SK-N-SH treated with all-trans-retinoic acid at 6 μM for 48 hours (cell line): ENCODE measurements around the gene EIF4E.
"Not testable (repeated sequence)": the region's sequence is repeated elsewhere in the genome, so short reads cannot be mapped to it uniquely, and the experiment has no call there.

Experiments
- ARNTL ChIP-seq: fragments of 450-650 bp; formaldehyde crosslinking; IDR thresholded peaks from 2 replicates; pipeline ENCODE4 v1.5.0; 2020; ENCODE audit warnings: low read depth, mild to moderate bottlenecking, moderate library complexity, borderline replicate concordance
- CREB5 ChIP-seq: fragments of 250-450 bp; sonication (Bioruptor Pico); IDR thresholded peaks from 2 replicates; pipeline ENCODE4 v1.5.1; 2020; ENCODE audit warnings: low read depth, mild to moderate bottlenecking, moderate library complexity
- PPARA ChIP-seq: fragments of 250-450 bp; sonication (Bioruptor Pico); IDR thresholded peaks from 2 replicates; pipeline ENCODE4 v1.5.0; 2020; ENCODE audit warnings: mild to moderate bottlenecking, borderline replicate concordance
- ZC3H10 ChIP-seq: fragments of 250-450 bp; sonication (Bioruptor Pico); IDR thresholded peaks from 2 replicates; pipeline ENCODE4 v1.5.1; 2021; ENCODE audit warnings: mild to moderate bottlenecking, moderate library complexity
- ZNF565 ChIP-seq: fragments of 450-650 bp; formaldehyde crosslinking; conservative IDR thresholded peaks from 2 replicates; pipeline ENCODE4 v1.5.0; 2020; ENCODE audit warnings: low read depth, mild to moderate bottlenecking, moderate library complexity
- ZNF8 ChIP-seq: fragments of 450-650 bp; formaldehyde crosslinking; IDR thresholded peaks from 2 replicates; pipeline ENCODE4 v1.5.0; 2020; ENCODE audit warnings: mild to moderate bottlenecking, moderate library complexity
- TF ChIP-seq, protein P1 (sequence below): fragments of 250-450 bp; sonication (Bioruptor Pico); IDR thresholded peaks from 2 replicates; pipeline ENCODE4 v1.8.0; 2020; ENCODE audit warnings: mild to moderate bottlenecking, moderate library complexity, borderline replicate concordance

DNA sequence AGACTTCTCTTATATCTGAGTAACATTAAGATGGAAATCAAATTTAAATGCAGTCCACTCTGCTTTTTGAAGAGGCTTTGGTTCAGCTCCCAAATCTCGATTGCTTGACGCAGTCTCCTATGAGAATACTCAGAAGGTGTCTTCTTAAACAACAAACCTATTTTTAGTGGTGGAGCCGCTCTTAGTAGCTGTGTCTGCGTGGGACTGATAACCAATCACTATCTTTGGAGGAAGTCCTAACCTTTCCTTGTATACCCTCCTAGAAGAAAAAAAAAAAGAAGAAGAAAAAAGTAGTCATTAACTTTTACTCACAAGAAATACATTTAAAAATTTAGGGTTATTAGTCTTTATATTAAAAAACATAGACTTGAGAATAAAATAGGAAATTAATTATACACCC lies 48.0 kb downstream of the EIF4E start:
- not testable (repeated sequence) for TF ChIP-seq CREB5 (CRISPR knock-in tag); ZNF8 (CRISPR knock-in tag); ZNF565; ZC3H10 (CRISPR knock-in tag); PPARA (CRISPR knock-in tag); ARNTL (CRISPR knock-in tag)
- TF ChIP-seq, protein P1, sequence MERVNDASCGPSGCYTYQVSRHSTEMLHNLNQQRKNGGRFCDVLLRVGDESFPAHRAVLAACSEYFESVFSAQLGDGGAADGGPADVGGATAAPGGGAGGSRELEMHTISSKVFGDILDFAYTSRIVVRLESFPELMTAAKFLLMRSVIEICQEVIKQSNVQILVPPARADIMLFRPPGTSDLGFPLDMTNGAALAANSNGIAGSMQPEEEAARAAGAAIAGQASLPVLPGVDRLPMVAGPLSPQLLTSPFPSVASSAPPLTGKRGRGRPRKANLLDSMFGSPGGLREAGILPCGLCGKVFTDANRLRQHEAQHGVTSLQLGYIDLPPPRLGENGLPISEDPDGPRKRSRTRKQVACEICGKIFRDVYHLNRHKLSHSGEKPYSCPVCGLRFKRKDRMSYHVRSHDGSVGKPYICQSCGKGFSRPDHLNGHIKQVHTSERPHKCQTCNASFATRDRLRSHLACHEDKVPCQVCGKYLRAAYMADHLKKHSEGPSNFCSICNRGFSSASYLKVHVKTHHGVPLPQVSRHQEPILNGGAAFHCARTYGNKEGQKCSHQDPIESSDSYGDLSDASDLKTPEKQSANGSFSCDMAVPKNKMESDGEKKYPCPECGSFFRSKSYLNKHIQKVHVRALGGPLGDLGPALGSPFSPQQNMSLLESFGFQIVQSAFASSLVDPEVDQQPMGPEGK (CRISPR knock-in tag): not testable (repeated sequence)
